Lower leg skin (tissue), 3 donors: Measurements from ENCODE around the gene ZBED3.

ENCODE experiments used
- CTCF ChIP-seq, 3 donors: fragments of 450-650 bp; IDR thresholded peaks; one replicate each; pipeline ENCODE4 v1.5.1; 2016; ENCODE audit warnings: antibody characterized with exemption in 3 of 3, mild to moderate bottlenecking in 3 of 3, moderate library complexity in 2 of 3
- POLR2A ChIP-seq, 2 donors: fragments of 450-650 bp; IDR thresholded peaks; one replicate each; pipeline ENCODE4 v1.6.1; 2016 to 2017; ENCODE audit warnings: antibody characterized with exemption in 2 of 2, mild to moderate bottlenecking in 1 of 2, moderate library complexity in 1 of 2

GRCh38 chr5:77030097-77031071, 56.7 kb downstream of the ZBED3 start, which contains the start of gene AGGF1:
- TF ChIP-seq CTCF (IDR thresholded peaks at IDR 0.05) (no peak), POLR2A (IDR thresholded peaks at IDR 0.05) (no peak)
